Measurements from ENCODE around the gene FLRT3. TPM values are rescaled to one million over a fixed set of nuclear protein-coding genes. Genes with fewer than 3 reads are reported as not detected.

Gene FLRT3
- total RNA-seq, 4 donors from 2014 or later: 0.22 to 0.82 TPM; not detected in 2

- no peak for TF ChIP-seq CTCF (IDR thresholded peaks at IDR 0.05; ENCODE audit: low read depth)
Observed at GRCh38 chr20:14319704-14320103, 17.7 kb downstream of the FLRT3 start.

GRCh38 chr20:14313341-14314020 is 23.9 kb downstream of the FLRT3 start:
- no peak for TF ChIP-seq CTCF (IDR thresholded peaks at IDR 0.05; ENCODE audit: low read depth)

- TF ChIP-seq CTCF (IDR thresholded peaks at IDR 0.05; ENCODE audit: low read depth): no peak
Observed at GRCh38 chr20:14312001-14312400, 25.4 kb downstream of the FLRT3 start.

GRCh38 chr20:14310977-14311627 is 26.3 kb downstream of the FLRT3 start:
- TF ChIP-seq CTCF (IDR thresholded peaks at IDR 0.05; ENCODE audit: low read depth): no peak

GRCh38 chr20:14307956-14308355 is 29.5 kb downstream of the FLRT3 start:
- TF ChIP-seq CTCF (IDR thresholded peaks at IDR 0.05; ENCODE audit: low read depth): no peak

GRCh38 chr20:14304472-14304871 is 32.9 kb downstream of the FLRT3 start:
- no peak for TF ChIP-seq CTCF (IDR thresholded peaks at IDR 0.05; ENCODE audit: low read depth)

GRCh38 chr20:14303651-14304050 is 33.8 kb downstream of the FLRT3 start:
- TF ChIP-seq CTCF (IDR thresholded peaks at IDR 0.05; ENCODE audit: low read depth): no peak

All from subcutaneous adipose tissue (tissue), 4 donors.